Measurements from ENCODE around the gene CRTC1.

The CRTC1 gene

DNA sequence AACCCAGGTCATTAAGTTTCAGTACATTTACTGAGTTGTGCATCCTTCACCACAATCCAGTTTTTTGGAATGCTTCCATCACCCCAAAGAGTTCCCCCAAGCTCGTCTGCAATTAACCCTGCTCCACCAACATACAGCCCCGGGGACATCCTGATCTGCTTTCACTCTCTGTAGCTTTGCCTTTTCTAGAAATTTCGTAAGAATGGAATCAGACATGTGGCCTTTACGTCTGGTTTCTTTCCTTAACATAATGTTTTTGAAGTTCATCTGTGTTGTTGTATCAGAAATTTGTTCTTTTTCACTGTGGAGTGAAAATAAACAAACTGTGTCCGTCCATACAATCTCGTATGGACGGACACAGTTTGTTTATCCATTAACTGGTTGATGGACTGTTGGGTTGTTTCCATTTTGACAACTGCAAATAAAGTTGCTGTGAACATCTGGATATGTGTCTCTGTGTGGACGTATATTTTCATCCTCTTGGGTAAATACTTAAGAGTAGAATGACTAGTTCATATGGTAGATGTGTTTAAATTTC lies 43.7 kb upstream of the CRTC1 start:
- Histone ChIP-seq H3K27ac (ENCODE audit: low read length) (no peak overlapping the region), H3K36me3 (replicated peaks; ENCODE audit: insufficient read depth, low read length) (no peaks in the 10 kb centered on the region), H3K27me3 (replicated peaks; ENCODE audit: insufficient read depth, low read length) (no peaks in the 10 kb centered on the region), H3K79me2 (ENCODE audit: low read length) (peaks cover 50% of the 10 kb centered on the region), H3K9me2 (replicated peaks; ENCODE audit: insufficient read depth, low read length) (no peaks in the 10 kb centered on the region), H3K9me3 (replicated peaks; ENCODE audit: insufficient read depth, low read length) (no peaks in the 10 kb centered on the region), H2AFZ (ENCODE audit: low read length) (no peak overlapping the region), H3K4me1 (ENCODE audit: low read length) (peaks cover 17% of the 10 kb centered on the region), H3K4me3 (ENCODE audit: low read length) (no peak overlapping the region), H4K20me1 (ENCODE audit: insufficient read depth, low read length) (no peaks in the 10 kb centered on the region), H3K9ac (ENCODE audit: low read length) (no peak overlapping the region), H3F3A (ENCODE audit: insufficient read depth, low read length) (no peaks in the 10 kb centered on the region), H3K4me2 (ENCODE audit: low read depth, low read length) (no peak overlapping the region)
- TF ChIP-seq EZH2 (optimal IDR thresholded peaks at IDR 0.05; ENCODE audit: low read depth, low read length) (no peak), EZH2phosphoT487 (IDR thresholded peaks at IDR 0.05; ENCODE audit: low read length) (no peak)
- TF ChIP-seq, protein P1, sequence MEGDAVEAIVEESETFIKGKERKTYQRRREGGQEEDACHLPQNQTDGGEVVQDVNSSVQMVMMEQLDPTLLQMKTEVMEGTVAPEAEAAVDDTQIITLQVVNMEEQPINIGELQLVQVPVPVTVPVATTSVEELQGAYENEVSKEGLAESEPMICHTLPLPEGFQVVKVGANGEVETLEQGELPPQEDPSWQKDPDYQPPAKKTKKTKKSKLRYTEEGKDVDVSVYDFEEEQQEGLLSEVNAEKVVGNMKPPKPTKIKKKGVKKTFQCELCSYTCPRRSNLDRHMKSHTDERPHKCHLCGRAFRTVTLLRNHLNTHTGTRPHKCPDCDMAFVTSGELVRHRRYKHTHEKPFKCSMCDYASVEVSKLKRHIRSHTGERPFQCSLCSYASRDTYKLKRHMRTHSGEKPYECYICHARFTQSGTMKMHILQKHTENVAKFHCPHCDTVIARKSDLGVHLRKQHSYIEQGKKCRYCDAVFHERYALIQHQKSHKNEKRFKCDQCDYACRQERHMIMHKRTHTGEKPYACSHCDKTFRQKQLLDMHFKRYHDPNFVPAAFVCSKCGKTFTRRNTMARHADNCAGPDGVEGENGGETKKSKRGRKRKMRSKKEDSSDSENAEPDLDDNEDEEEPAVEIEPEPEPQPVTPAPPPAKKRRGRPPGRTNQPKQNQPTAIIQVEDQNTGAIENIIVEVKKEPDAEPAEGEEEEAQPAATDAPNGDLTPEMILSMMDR (IDR thresholded peaks at IDR 0.05; ENCODE audit: low read length): no peak
- DNase-seq: no peak

DNA sequence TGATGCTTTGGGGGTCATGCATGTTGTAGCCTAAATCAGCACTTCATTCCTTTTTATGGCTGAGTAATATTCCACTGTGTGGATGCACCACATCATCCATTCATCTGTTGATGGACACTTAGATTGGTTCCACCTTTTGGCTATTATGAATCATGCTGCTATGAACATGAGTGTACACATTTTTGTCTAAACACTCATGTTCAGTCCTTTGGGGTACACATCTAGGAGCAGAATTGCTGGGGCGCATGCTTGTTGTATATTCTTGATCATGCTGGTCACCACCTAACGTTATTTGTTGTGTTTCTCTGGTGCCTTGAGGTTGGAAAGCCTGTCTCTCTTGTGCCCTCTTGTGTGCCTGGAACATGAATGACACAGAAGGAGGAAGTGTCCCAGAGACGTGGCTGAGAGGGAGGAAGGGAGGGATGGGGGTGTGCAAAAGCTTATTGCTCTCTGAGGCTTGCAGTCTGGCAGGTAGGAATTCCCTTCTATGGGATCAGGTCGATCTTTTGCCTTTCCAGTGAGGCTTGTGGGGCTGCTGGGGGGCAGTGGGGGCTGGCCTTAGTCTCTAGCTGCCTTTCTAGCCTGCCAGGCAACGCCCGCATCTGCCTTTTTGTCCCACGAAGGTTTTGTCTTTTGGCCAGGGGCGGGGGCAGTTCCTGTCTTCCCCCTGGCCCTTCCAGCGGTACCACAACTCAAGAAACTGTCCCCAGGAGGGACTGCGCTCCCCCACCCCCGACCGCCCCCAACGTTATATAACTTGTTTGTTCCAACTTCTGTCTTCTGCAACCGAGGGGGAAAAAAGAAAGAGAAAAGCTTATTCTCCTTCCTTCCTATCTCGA lies 39.1 kb upstream of the CRTC1 start:
- no peaks in the 10 kb centered on the region for H3K9me2 ChIP-seq (replicated peaks; ENCODE audit: insufficient read depth, low read length)
- no peaks in the 10 kb centered on the region for H3K36me3 ChIP-seq (replicated peaks; ENCODE audit: insufficient read depth, low read length)
- H4K20me1 ChIP-seq (ENCODE audit: insufficient read depth, low read length): no peaks in the 10 kb centered on the region
- H3F3A ChIP-seq (ENCODE audit: insufficient read depth, low read length): no peaks in the 10 kb centered on the region
- H3K4me3 ChIP-seq (ENCODE audit: low read length): no peak overlapping the region
- H3K4me2 ChIP-seq (ENCODE audit: low read depth, low read length): no peak overlapping the region
- H2AFZ ChIP-seq (ENCODE audit: low read length): no peak overlapping the region
- H3K79me2 ChIP-seq (ENCODE audit: low read length): peaks cover 39% of the 10 kb centered on the region
- no peak overlapping the region for H3K27ac ChIP-seq (ENCODE audit: low read length)
- H3K27me3 ChIP-seq (replicated peaks; ENCODE audit: insufficient read depth, low read length): no peaks in the 10 kb centered on the region
- no peaks in the 10 kb centered on the region for H3K4me1 ChIP-seq (ENCODE audit: low read length)
- DNase-seq: no peak
- no peaks in the 10 kb centered on the region for H3K9me3 ChIP-seq (replicated peaks; ENCODE audit: insufficient read depth, low read length)
- TF ChIP-seq EZH2 (optimal IDR thresholded peaks at IDR 0.05; ENCODE audit: low read depth, low read length) (no peak), EZH2phosphoT487 (IDR thresholded peaks at IDR 0.05; ENCODE audit: low read length) (no peak)
- TF ChIP-seq, protein P1 (IDR thresholded peaks at IDR 0.05; ENCODE audit: low read length): no peak; the same call in 1 of the 2 replicates
- H3K9ac ChIP-seq (ENCODE audit: low read length): no peak overlapping the region

- no peak overlapping the region for H3K4me3 ChIP-seq (ENCODE audit: low read length)
- H3K36me3 ChIP-seq (replicated peaks; ENCODE audit: insufficient read depth, low read length): no peaks in the 10 kb centered on the region
- TF ChIP-seq, protein P1 (IDR thresholded peaks at IDR 0.05; ENCODE audit: low read length): no peak
- no peak for TF ChIP-seq EZH2phosphoT487 (IDR thresholded peaks at IDR 0.05; ENCODE audit: low read length)
- no peaks in the 10 kb centered on the region for H3K27me3 ChIP-seq (replicated peaks; ENCODE audit: insufficient read depth, low read length)
- peaks cover 32% of the 10 kb centered on the region for H3K79me2 ChIP-seq (ENCODE audit: low read length)
- no peaks in the 10 kb centered on the region for H4K20me1 ChIP-seq (ENCODE audit: insufficient read depth, low read length)
- no peak overlapping the region for H3K4me2 ChIP-seq (ENCODE audit: low read depth, low read length)
- H3K9ac ChIP-seq (ENCODE audit: low read length): no peak overlapping the region
- H2AFZ ChIP-seq (ENCODE audit: low read length): no peak overlapping the region
- no peak overlapping the region for H3K27ac ChIP-seq (ENCODE audit: low read length)
- no peaks in the 10 kb centered on the region for H3F3A ChIP-seq (ENCODE audit: insufficient read depth, low read length)
- no peaks in the 10 kb centered on the region for H3K9me3 ChIP-seq (replicated peaks; ENCODE audit: insufficient read depth, low read length)
- DNase-seq: no peak
- H3K9me2 ChIP-seq (replicated peaks; ENCODE audit: insufficient read depth, low read length): no peaks in the 10 kb centered on the region
- no peaks in the 10 kb centered on the region for H3K4me1 ChIP-seq (ENCODE audit: low read length)
Measured at GRCh38 chr19:18645035-18645511, 38.4 kb upstream of the CRTC1 start.

Measured in MM.1S (cell line).